Measurements from ENCODE around the gene ELMOD3.

- no peak for TF ChIP-seq CTCF (conservative IDR thresholded peaks at IDR 0.05)
- TF ChIP-seq EZH2 (IDR thresholded peaks at IDR 0.05; ENCODE audit: low read depth): no peak
Measured at GRCh38 chr2:85342156-85342555, 12.4 kb upstream of the ELMOD3 start.
